ENCODE measurements around the gene MACROD2. TPM values are rescaled to one million over a fixed set of nuclear protein-coding genes. Genes with fewer than 3 reads are reported as not detected.

MACROD2 gene
- total RNA-seq, 1 donor from 2014 or later, result 3.5 TPM

DNA sequence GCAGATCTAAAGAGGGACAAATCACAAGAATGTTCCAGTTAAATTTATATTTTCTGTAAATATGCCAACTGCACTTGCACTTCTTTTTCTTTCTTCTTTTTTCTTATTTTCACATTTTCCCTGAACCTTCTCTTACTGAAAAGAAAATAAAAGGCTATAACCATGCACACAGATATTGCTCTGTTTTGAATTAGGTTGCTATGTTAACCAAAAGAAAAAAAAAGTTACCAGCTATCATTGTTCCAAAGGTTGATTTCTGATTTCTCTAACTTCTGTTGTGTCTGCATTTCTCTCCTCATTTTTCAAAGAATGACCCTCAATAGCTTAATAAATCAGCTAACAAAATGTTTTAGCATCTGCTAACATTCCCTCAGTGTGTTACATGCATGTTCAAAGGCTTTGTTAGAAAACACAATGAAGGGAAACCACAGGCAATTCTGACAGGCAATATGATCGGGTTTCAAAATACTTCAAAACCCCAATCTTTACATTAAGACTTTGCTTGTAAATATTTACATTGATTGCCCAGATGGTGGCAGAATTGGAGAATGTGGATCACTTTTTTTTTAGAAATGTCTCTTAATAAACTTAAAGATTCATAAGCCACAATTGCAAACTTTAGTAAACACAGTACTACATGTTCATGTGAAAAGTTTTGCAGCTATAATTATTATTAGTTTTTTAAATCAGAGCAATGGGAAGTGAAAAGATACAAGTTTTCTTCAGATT, 1270.4 kb downstream of the MACROD2 start:
- intact Hi-C loops (cut with DNase I), result no loop called here
- H3K4me1 ChIP-seq, result no peaks in the 10 kb centered on the region
- TF ChIP-seq, protein P1, sequence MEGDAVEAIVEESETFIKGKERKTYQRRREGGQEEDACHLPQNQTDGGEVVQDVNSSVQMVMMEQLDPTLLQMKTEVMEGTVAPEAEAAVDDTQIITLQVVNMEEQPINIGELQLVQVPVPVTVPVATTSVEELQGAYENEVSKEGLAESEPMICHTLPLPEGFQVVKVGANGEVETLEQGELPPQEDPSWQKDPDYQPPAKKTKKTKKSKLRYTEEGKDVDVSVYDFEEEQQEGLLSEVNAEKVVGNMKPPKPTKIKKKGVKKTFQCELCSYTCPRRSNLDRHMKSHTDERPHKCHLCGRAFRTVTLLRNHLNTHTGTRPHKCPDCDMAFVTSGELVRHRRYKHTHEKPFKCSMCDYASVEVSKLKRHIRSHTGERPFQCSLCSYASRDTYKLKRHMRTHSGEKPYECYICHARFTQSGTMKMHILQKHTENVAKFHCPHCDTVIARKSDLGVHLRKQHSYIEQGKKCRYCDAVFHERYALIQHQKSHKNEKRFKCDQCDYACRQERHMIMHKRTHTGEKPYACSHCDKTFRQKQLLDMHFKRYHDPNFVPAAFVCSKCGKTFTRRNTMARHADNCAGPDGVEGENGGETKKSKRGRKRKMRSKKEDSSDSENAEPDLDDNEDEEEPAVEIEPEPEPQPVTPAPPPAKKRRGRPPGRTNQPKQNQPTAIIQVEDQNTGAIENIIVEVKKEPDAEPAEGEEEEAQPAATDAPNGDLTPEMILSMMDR (IDR thresholded peaks at IDR 0.05), result no peak
- no peaks in the 10 kb centered on the region for H3K9me3 ChIP-seq
- no peak overlapping the region for H3K4me3 ChIP-seq
- H3K27me3 ChIP-seq, result no peaks in the 10 kb centered on the region
- no peak for DNase-seq (ENCODE audit: low spot score in 2 of 2)
- no peak overlapping the region for H3K27ac ChIP-seq
- H3K36me3 ChIP-seq, result no peaks in the 10 kb centered on the region

DNA sequence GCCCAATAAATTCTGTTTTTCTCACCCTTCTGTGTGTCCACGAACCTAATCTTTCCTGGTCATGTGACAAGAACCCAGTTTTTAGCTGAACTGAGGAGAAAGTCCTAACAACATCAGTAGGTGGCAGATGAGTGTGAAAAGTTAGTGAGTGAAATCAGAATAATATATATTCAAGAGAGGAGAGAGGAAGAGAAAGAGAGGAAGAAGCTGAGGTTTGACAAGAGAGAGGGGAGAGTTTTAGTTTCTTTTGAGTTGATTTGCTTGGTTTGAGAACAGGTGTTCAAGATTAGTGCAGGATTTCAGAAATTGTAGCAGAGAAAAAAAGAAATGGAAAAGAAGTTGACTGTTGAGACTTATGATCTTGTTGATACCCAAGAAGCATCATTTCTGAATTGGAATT, 1272.6 kb downstream of the MACROD2 start:
- H3K9me3 ChIP-seq, result no peaks in the 10 kb centered on the region
- intact Hi-C loops (cut with DNase I), result no loop called here
- no peaks in the 10 kb centered on the region for H3K27me3 ChIP-seq
- no peak overlapping the region for H3K27ac ChIP-seq
- no peaks in the 10 kb centered on the region for H3K36me3 ChIP-seq
- H3K4me1 ChIP-seq, result no peaks in the 10 kb centered on the region
- no peak for DNase-seq (ENCODE audit: low spot score in 2 of 2)
- no peak overlapping the region for H3K4me3 ChIP-seq
- TF ChIP-seq, protein P1 (IDR thresholded peaks at IDR 0.05), result no peak

- TF ChIP-seq, protein P1 (IDR thresholded peaks at IDR 0.05), result no peak
- H3K27me3 ChIP-seq, result no peaks in the 10 kb centered on the region
- no peak for DNase-seq (ENCODE audit: low spot score in 2 of 2)
- no peaks in the 10 kb centered on the region for H3K36me3 ChIP-seq
- no peaks in the 10 kb centered on the region for H3K4me1 ChIP-seq
- no peaks in the 10 kb centered on the region for H3K9me3 ChIP-seq
- no peak overlapping the region for H3K4me3 ChIP-seq
- no peak overlapping the region for H3K27ac ChIP-seq
- intact Hi-C loops (cut with DNase I), result no loop called here
These were observed 1282.7 kb downstream of the MACROD2 start for GRCh38 chr20:15278041-15278440.

DNA sequence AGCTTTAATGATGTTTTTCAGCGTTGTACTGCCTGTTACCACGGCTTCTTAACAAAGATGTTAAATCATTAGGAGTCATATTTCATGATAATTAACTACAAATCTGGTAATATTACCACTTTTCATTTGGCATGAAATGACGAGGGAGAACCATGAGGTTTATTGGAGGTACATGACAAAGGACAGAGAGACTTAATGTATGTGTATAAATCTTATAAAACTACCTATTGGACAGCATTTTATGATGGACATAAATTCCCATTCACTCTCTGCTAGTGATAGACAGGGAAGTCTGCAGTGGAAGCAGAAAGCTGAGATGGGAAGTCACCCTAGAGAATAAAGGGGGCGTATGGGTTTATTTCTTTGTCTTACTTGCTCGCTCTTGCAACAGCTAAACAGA, 1292.0 kb downstream of the MACROD2 start:
- no peaks in the 10 kb centered on the region for H3K9me3 ChIP-seq

GRCh38 chr20:15288106-15288505, 1292.8 kb downstream of the MACROD2 start:
- no peaks in the 10 kb centered on the region for H3K9me3 ChIP-seq
- H3K27ac ChIP-seq, result no peak overlapping the region
- H3K4me3 ChIP-seq, result no peak overlapping the region
- intact Hi-C loops (cut with DNase I), result no loop called here
- no peaks in the 10 kb centered on the region for H3K27me3 ChIP-seq
- H3K4me1 ChIP-seq, result no peaks in the 10 kb centered on the region
- TF ChIP-seq, protein P1 (IDR thresholded peaks at IDR 0.05), result no peak
- no peak for DNase-seq (ENCODE audit: low spot score in 2 of 2)
- H3K36me3 ChIP-seq, result no peaks in the 10 kb centered on the region

More for the DNA sequence above, 1292.0 kb downstream of the MACROD2 start:
- intact Hi-C loops (cut with DNase I), result no loop called here
- no peak overlapping the region for H3K4me3 ChIP-seq
- no peaks in the 10 kb centered on the region for H3K27me3 ChIP-seq
- H3K27ac ChIP-seq, result no peak overlapping the region
- TF ChIP-seq, protein P1 (IDR thresholded peaks at IDR 0.05), result no peak
- H3K36me3 ChIP-seq, result no peaks in the 10 kb centered on the region
- H3K4me1 ChIP-seq, result no peaks in the 10 kb centered on the region
- DNase-seq (ENCODE audit: low spot score in 2 of 2), result no peak
